SK-N-SH treated with all-trans-retinoic acid at 6 μM for 48 hours (cell line): ENCODE measurements around the gene DCN.

Source experiments
- ATAC-seq: fragments of 200-7000 bp; cut with Tn5 transposase; 3 replicates; pipeline ENCODE4 v1.9.1; 2020; ENCODE audit warnings: mild to moderate bottlenecking, moderate library complexity
- ARNTL ChIP-seq: fragments of 450-650 bp; formaldehyde crosslinking; IDR thresholded peaks from 2 replicates; pipeline ENCODE4 v1.5.0; 2020; ENCODE audit warnings: low read depth, mild to moderate bottlenecking, moderate library complexity, borderline replicate concordance
- BACH2 ChIP-seq: fragments of 250-450 bp; sonication (Bioruptor Pico); IDR thresholded peaks from 2 replicates; pipeline ENCODE4 v1.9.0; 2021; ENCODE audit warnings: mild to moderate bottlenecking, borderline replicate concordance
- CREB5 ChIP-seq: fragments of 250-450 bp; sonication (Bioruptor Pico); IDR thresholded peaks from 2 replicates; pipeline ENCODE4 v1.5.1; 2020; ENCODE audit warnings: low read depth, mild to moderate bottlenecking, moderate library complexity
- CSDC2 ChIP-seq: fragments of 250-450 bp; sonication (Bioruptor Pico); IDR thresholded peaks from 2 replicates; pipeline ENCODE4 v1.5.0; 2020; ENCODE audit warnings: mild to moderate bottlenecking, moderate library complexity
- CSRNP3 ChIP-seq: fragments of 250-450 bp; sonication (Bioruptor Pico); IDR thresholded peaks from 2 replicates; pipeline ENCODE4 v1.5.1; 2021; ENCODE audit warnings: mild to moderate bottlenecking, moderate library complexity
- GLIS3 ChIP-seq: fragments of 250-450 bp; sonication (Bioruptor Pico); IDR thresholded peaks from 2 replicates; pipeline ENCODE4 v1.5.0; 2020; ENCODE audit warnings: mild to moderate bottlenecking, moderate library complexity
- ISL1 ChIP-seq: fragments of 250-450 bp; sonication (Bioruptor Pico); IDR thresholded peaks from 2 replicates; pipeline ENCODE4 v2.1.2; 2022; ENCODE audit warnings: mild to moderate bottlenecking, moderate library complexity
- OSR1 ChIP-seq: fragments of 250-450 bp; sonication (Bioruptor Pico); IDR thresholded peaks from 2 replicates; pipeline ENCODE4 v1.8.0; 2022; ENCODE audit warnings: moderate library complexity, mild to moderate bottlenecking, inconsistent platforms
- PATZ1 ChIP-seq: fragments of 250-450 bp; sonication (Bioruptor Pico); IDR thresholded peaks from 2 replicates; pipeline ENCODE4 v1.8.0; 2020; ENCODE audit warnings: mild to moderate bottlenecking, moderate library complexity, borderline replicate concordance
- RARB ChIP-seq: fragments of 250-450 bp; sonication (Bioruptor Pico); IDR thresholded peaks from 2 replicates; pipeline ENCODE4 v1.8.0; 2021; ENCODE audit warnings: mild to moderate bottlenecking, moderate library complexity
- SNAI2 ChIP-seq: fragments of 250-450 bp; sonication (Bioruptor Pico); IDR thresholded peaks from 2 replicates; pipeline ENCODE4 v1.5.0; 2020; ENCODE audit warnings: mild to moderate bottlenecking, moderate library complexity
- TCF4 ChIP-seq: fragments of 250-450 bp; sonication (Bioruptor Pico); IDR thresholded peaks from 2 replicates; pipeline ENCODE4 v1.8.0; 2021; ENCODE audit warnings: mild to moderate bottlenecking, moderate library complexity, borderline replicate concordance
- TOX ChIP-seq: fragments of 250-450 bp; sonication (Bioruptor Pico); IDR thresholded peaks from 2 replicates; pipeline ENCODE4 v1.8.0; 2021; ENCODE audit warnings: mild to moderate bottlenecking, moderate library complexity, borderline replicate concordance
- TSHZ2 ChIP-seq: fragments of 250-450 bp; sonication (Bioruptor Pico); IDR thresholded peaks from 2 replicates; pipeline ENCODE4 v1.5.0; 2020; ENCODE audit warnings: mild to moderate bottlenecking, moderate library complexity
- ZFP3 ChIP-seq: fragments of 250-450 bp; sonication (Bioruptor Pico); IDR thresholded peaks from 2 replicates; pipeline ENCODE4 v1.5.0; 2020; ENCODE audit warnings: mild to moderate bottlenecking, moderate library complexity
- ZFP30 ChIP-seq: fragments of 450-650 bp; formaldehyde crosslinking; IDR thresholded peaks from 2 replicates; pipeline ENCODE4 v1.5.0; 2022; ENCODE audit warnings: mild to moderate bottlenecking, moderate library complexity
- ZNF70 ChIP-seq: fragments of 450-650 bp; formaldehyde crosslinking; IDR thresholded peaks from 2 replicates; pipeline ENCODE4 v1.5.0; 2020; ENCODE audit warnings: mild to moderate bottlenecking, moderate library complexity
- ZNF8 ChIP-seq: fragments of 450-650 bp; formaldehyde crosslinking; IDR thresholded peaks from 2 replicates; pipeline ENCODE4 v1.5.0; 2020; ENCODE audit warnings: mild to moderate bottlenecking, moderate library complexity

DCN gene

GRCh38 chr12:91129662-91130362, 52.8 kb downstream of the DCN start (continued):
- TF ChIP-seq TSHZ2 (CRISPR knock-in tag), result no peak
- TF ChIP-seq, all 23 proteins: peak for 0

GRCh38 chr12:91127751-91128150, 54.9 kb downstream of the DCN start:
- no peak for TF ChIP-seq ZNF8 (CRISPR knock-in tag)
- no peak for TF ChIP-seq CREB5 (CRISPR knock-in tag)
- no peak for TF ChIP-seq SNAI2 (CRISPR knock-in tag)
- no peak for TF ChIP-seq ZFP30 (CRISPR knock-in tag)
- no peak for TF ChIP-seq ZNF70 (CRISPR knock-in tag)
- TF ChIP-seq ZFP3 (CRISPR knock-in tag), result no peak
- no peak for TF ChIP-seq TOX (CRISPR knock-in tag)
- TF ChIP-seq CSRNP3 (CRISPR knock-in tag), result no peak
- no peak for TF ChIP-seq BACH2 (CRISPR knock-in tag)
- TF ChIP-seq OSR1, result no peak
- no peak for TF ChIP-seq TCF4 (CRISPR knock-in tag)
- no peak for TF ChIP-seq ARNTL (CRISPR knock-in tag)
- no peak for TF ChIP-seq PATZ1
- peak; percentile 91 for ATAC-seq

GRCh38 chr12:91127306-91127705, 55.3 kb downstream of the DCN start:
- TF ChIP-seq OSR1, result no peak
- no peak for TF ChIP-seq CSRNP3 (CRISPR knock-in tag)
- no peak for TF ChIP-seq ZNF8 (CRISPR knock-in tag)
- no peak for TF ChIP-seq RARB (CRISPR knock-in tag)
- peak; percentile 28; the same call in 1 of the 2 replicates for TF ChIP-seq ISL1 (CRISPR knock-in tag)
- TF ChIP-seq GLIS3, result no peak

GRCh38 chr12:91126516-91126915, 56.1 kb downstream of the DCN start:
- no peak for TF ChIP-seq GLIS3
- no peak for TF ChIP-seq PATZ1
- TF ChIP-seq TOX (CRISPR knock-in tag), result no peak
- no peak for TF ChIP-seq CSDC2 (CRISPR knock-in tag)
- no peak for TF ChIP-seq SNAI2 (CRISPR knock-in tag)
- TF ChIP-seq ZFP3 (CRISPR knock-in tag), result no peak
- ATAC-seq, result 0 out of 3 replicates have a peak, but pooled peaks have one; percentile 36

More at GRCh38 chr12:91127306-91127705, 55.3 kb downstream of the DCN start:
- peak; percentile 53; the same call in 2 of the 3 replicates for ATAC-seq
